KMS-11 (cell line): ENCODE results near the gene LY6G6D.

Experiments
- H2AFZ ChIP-seq: fragments of 200-600 bp; sonication (generic); 2 replicates; pipeline ENCODE4 v1.6.1; 2016; ENCODE audit warnings: antibody characterized with exemption, mixed run types, low read depth
- H3K27ac ChIP-seq: fragments of 200-600 bp; sonication (generic); 2 replicates; pipeline ENCODE4 v1.6.1; 2016; ENCODE audit warnings: mild to moderate bottlenecking, mixed run types
- H3K27me3 ChIP-seq: fragments of 200-600 bp; sonication (generic); 2 replicates; pipeline ENCODE4 v1.6.1; 2017; ENCODE audit warnings: mild to moderate bottlenecking, low read depth, mixed run types, moderate library complexity; ENCODE audit not compliant: insufficient read depth
- H3K36me3 ChIP-seq: fragments of 200-600 bp; sonication (generic); 2 replicates; pipeline ENCODE4 v1.6.1; 2017; ENCODE audit warnings: mild to moderate bottlenecking, mixed run types; ENCODE audit not compliant: insufficient read depth
- H3K4me1 ChIP-seq: fragments of 200-600 bp; sonication (generic); 2 replicates; pipeline ENCODE4 v1.6.1; 2016; ENCODE audit warnings: mild to moderate bottlenecking, low read depth, mixed run types; ENCODE audit not compliant: poor library complexity, severe bottlenecking
- H3K4me2 ChIP-seq: fragments of 200-600 bp; sonication (generic); 2 replicates; pipeline ENCODE4 v1.7.0; 2016; ENCODE audit warnings: mild to moderate bottlenecking, mixed run types
- H3K4me3 ChIP-seq: fragments of 200-600 bp; sonication (generic); IDR thresholded peaks from 2 replicates; pipeline ENCODE4 v1.6.1; 2017; ENCODE audit warnings: low read depth, low read length, mixed read lengths; ENCODE audit not compliant: insufficient read depth
- H3K79me2 ChIP-seq: fragments of 200-600 bp; sonication (generic); 2 replicates; pipeline ENCODE4 v1.6.1; 2016; ENCODE audit warnings: low read depth, mixed run types; ENCODE audit not compliant: insufficient read depth
- H3K9ac ChIP-seq: fragments of 200-600 bp; sonication (generic); 2 replicates; pipeline ENCODE4 v1.6.1; 2016; ENCODE audit warnings: mild to moderate bottlenecking, mixed run types
- H4K20me1 ChIP-seq: fragments of 200-600 bp; sonication (generic); 2 replicates; pipeline ENCODE4 v1.6.1; 2016; ENCODE audit warnings: mild to moderate bottlenecking, mixed run types; ENCODE audit not compliant: insufficient read depth
- CTCF ChIP-seq: fragments of 200-600 bp; sonication (generic); conservative IDR thresholded peaks from 2 replicates; pipeline ENCODE4 v1.6.1; 2017; ENCODE audit warnings: low read depth, mild to moderate bottlenecking, antibody characterized with exemption, low read length, moderate library complexity, mixed read lengths

The LY6G6D gene

GRCh38 chr6:31702819-31703716 lies 12.1 kb upstream of the LY6G6D start, which contains the start of gene ABHD16A:
ABHD16A (minus strand) TSS chr6:31703324; CDS start chr6:31703281, 43 bp downstream.
- 0 out of 2 replicates have a peak, but pooled peaks cover 11% of the 10 kb centered on the region for H3K79me2 ChIP-seq
- peak within 1 kb of the TSS; percentile 79 for H3K9ac ChIP-seq
- peaks cover 18% of the 10 kb centered on the region for H3K4me1 ChIP-seq
- 0 out of 2 replicates have a peak, but pooled peaks cover 2% of the 10 kb centered on the region for H3K27me3 ChIP-seq
- H3K4me3 ChIP-seq = no peak within 1 kb of the TSS
- H3K27ac ChIP-seq = peak within 1 kb of the TSS; percentile 62
- no peaks in the 10 kb centered on the region for H3K36me3 ChIP-seq
- no peaks in the 10 kb centered on the region for H4K20me1 ChIP-seq
- no peak for TF ChIP-seq CTCF
- H2AFZ ChIP-seq = peak within 1 kb of the TSS; percentile 92
- peak within 1 kb of the TSS; percentile 77 for H3K4me2 ChIP-seq

GRCh38 chr6:31705931-31706330 lies 9.2 kb upstream of the LY6G6D start:
- no peak for TF ChIP-seq CTCF
- Histone ChIP-seq H3K4me1 (peaks cover 20% of the 10 kb centered on the region), H3K36me3 (no peaks in the 10 kb centered on the region), H3K27me3 (0 out of 2 replicates have a peak, but pooled peaks cover 2% of the 10 kb centered on the region), H2AFZ (no peak overlapping the region), H3K79me2 (0 out of 2 replicates have a peak, but pooled peaks cover 11% of the 10 kb centered on the region), H4K20me1 (no peaks in the 10 kb centered on the region), H3K4me2 (no peak overlapping the region), H3K4me3 (no peak overlapping the region), H3K9ac (no peak overlapping the region), H3K27ac (no peak overlapping the region)

- no peak for TF ChIP-seq CTCF
- no peaks in the 10 kb centered on the region for H4K20me1 ChIP-seq
- H3K79me2 ChIP-seq = 0 out of 2 replicates have a peak, but pooled peaks cover 11% of the 10 kb centered on the region
- no peak within 1 kb of the TSS for H3K4me3 ChIP-seq
- H3K36me3 ChIP-seq = no peaks in the 10 kb centered on the region
- 0 out of 2 replicates have a peak, but pooled peaks cover 2% of the 10 kb centered on the region for H3K27me3 ChIP-seq
- peaks cover 17% of the 10 kb centered on the region for H3K4me1 ChIP-seq
- no peak within 1 kb of the TSS for H3K27ac ChIP-seq
- H3K9ac ChIP-seq = no peak within 1 kb of the TSS
- H2AFZ ChIP-seq = no peak within 1 kb of the TSS
- H3K4me2 ChIP-seq = no peak within 1 kb of the TSS
Measured at GRCh38 chr6:31706599-31706998, 8.5 kb upstream of the LY6G6D start, which contains the start of gene LY6G6F. LY6G6F (plus strand) TSS chr6:31706866; CDS start chr6:31706907, 41 bp downstream.

- 0 out of 2 replicates have a peak, but pooled peaks cover under 1% of the 10 kb centered on the region for H3K79me2 ChIP-seq
- no peaks in the 10 kb centered on the region for H3K36me3 ChIP-seq
- no peak overlapping the region for H3K9ac ChIP-seq
- no peak overlapping the region for H3K27ac ChIP-seq
- H3K4me3 ChIP-seq = no peak overlapping the region
- 0 out of 2 replicates have a peak, but pooled peaks cover 2% of the 10 kb centered on the region for H3K27me3 ChIP-seq
- no peak overlapping the region for H3K4me2 ChIP-seq
- peaks cover 13% of the 10 kb centered on the region for H3K4me1 ChIP-seq
- no peaks in the 10 kb centered on the region for H4K20me1 ChIP-seq
- H2AFZ ChIP-seq = no peak overlapping the region
- no peak for TF ChIP-seq CTCF
Measured at GRCh38 chr6:31707701-31708100, 7.4 kb upstream of the LY6G6D start.
